HG02840 (cell line): ENCODE measurements around the gene MTFR1L.

Experiments
- ATAC-seq: cut with Tn5 transposase; IDR thresholded peaks from one replicate; pipeline ENCODE4 v1.9.1; 2021; ENCODE audit warnings: mild to moderate bottlenecking, moderate library complexity, moderate number of reproducible peaks; ENCODE audit not compliant: unreplicated experiment, low FRiP score

MTFR1L gene

GRCh38 chr1:25806418-25806817 lies 13.3 kb upstream of the MTFR1L start:
- no peak for ATAC-seq

- no peak for ATAC-seq
Measured at GRCh38 chr1:25807480-25808390, 12.0 kb upstream of the MTFR1L start.

- no peak for ATAC-seq
Measured at GRCh38 chr1:25808481-25809244, 11.1 kb upstream of the MTFR1L start.

GRCh38 chr1:25809283-25809926 lies 10.3 kb upstream of the MTFR1L start:
- ATAC-seq, result no peak

GRCh38 chr1:25809929-25810328 lies 9.8 kb upstream of the MTFR1L start:
- ATAC-seq, result no peak

- ATAC-seq, result no peak
Measured at GRCh38 chr1:25810341-25811299, 9.1 kb upstream of the MTFR1L start.

GRCh38 chr1:25811384-25812082 lies 8.2 kb upstream of the MTFR1L start:
- ATAC-seq, result no peak

GRCh38 chr1:25813071-25813733 lies 6.6 kb upstream of the MTFR1L start:
- ATAC-seq, result no peak

GRCh38 chr1:25813734-25814471 lies 5.9 kb upstream of the MTFR1L start:
- ATAC-seq, result no peak

GRCh38 chr1:25814549-25815087 lies 5.1 kb upstream of the MTFR1L start:
- no peak for ATAC-seq

GRCh38 chr1:25815208-25816111 lies 4.3 kb upstream of the MTFR1L start:
- no peak for ATAC-seq

GRCh38 chr1:25816112-25816718 lies 3.5 kb upstream of the MTFR1L start:
- ATAC-seq, result no peak

GRCh38 chr1:25817840-25818501 lies 1.8 kb upstream of the MTFR1L start:
- no peak for ATAC-seq

GRCh38 chr1:25818569-25818968 lies 1.2 kb upstream of the MTFR1L start:
- no peak for ATAC-seq

GRCh38 chr1:25820247-25821111 lies 725 bp downstream of the MTFR1L start:
- ATAC-seq, result peak; percentile 42
